NCI-H510A (cell line): ENCODE measurements around the gene ALDH3B2.
"Not testable (repeated sequence)": the region's sequence is repeated elsewhere in the genome, so short reads cannot be mapped to it uniquely, and the experiment has no call there.

Experiments
- DNase-seq: peaks from one replicate; lab custom pipeline; 2025; lab: John Stamatoyannopoulos, UW

The ALDH3B2 gene

GRCh38 chr11:67642173-67643120, 32.0 kb downstream of the ALDH3B2 start:
- no peak for DNase-seq

GRCh38 chr11:67641338-67642172, 32.9 kb downstream of the ALDH3B2 start:
- no peak for DNase-seq

GRCh38 chr11:67640758-67641337, 33.6 kb downstream of the ALDH3B2 start:
- DNase-seq: no peak

- peak; percentile 25 for DNase-seq
Observed at GRCh38 chr11:67640021-67640757, 34.2 kb downstream of the ALDH3B2 start.

GRCh38 chr11:67639438-67639859, 35.0 kb downstream of the ALDH3B2 start, which contains the start of gene TBX10:
TBX10 (minus strand) TSS chr11:67639763; CDS start chr11:67639472, 291 bp downstream.
- no peak for DNase-seq

GRCh38 chr11:67638535-67639437, 35.6 kb downstream of the ALDH3B2 start:
- no peak for DNase-seq

GRCh38 chr11:67637441-67637840, 37.0 kb downstream of the ALDH3B2 start:
- DNase-seq: not testable (repeated sequence)

- DNase-seq: no peak
Observed at GRCh38 chr11:67636962-67637361, 37.5 kb downstream of the ALDH3B2 start.

- DNase-seq: no peak
Observed at GRCh38 chr11:67635231-67635521, 39.2 kb downstream of the ALDH3B2 start.

GRCh38 chr11:67634366-67635230, 39.8 kb downstream of the ALDH3B2 start:
- DNase-seq: peak; percentile 76

- DNase-seq: no peak
Observed at GRCh38 chr11:67633758-67634365, 40.6 kb downstream of the ALDH3B2 start.

- no peak for DNase-seq
Observed at GRCh38 chr11:67632982-67633755, 41.3 kb downstream of the ALDH3B2 start.

- no peak for DNase-seq
Observed at GRCh38 chr11:67632175-67632981, 42.0 kb downstream of the ALDH3B2 start.

GRCh38 chr11:67631853-67632174, 42.6 kb downstream of the ALDH3B2 start:
- DNase-seq: no peak

GRCh38 chr11:67631411-67631810, 43.0 kb downstream of the ALDH3B2 start:
- DNase-seq: no peak

- no peak for DNase-seq
Observed at GRCh38 chr11:67630943-67631331, 43.5 kb downstream of the ALDH3B2 start.

- DNase-seq: peak; percentile 98
Observed at GRCh38 chr11:67630228-67630942, 44.0 kb downstream of the ALDH3B2 start.
